ENCODE measurements around the gene RYR2. TPM values are rescaled to one million over a fixed set of nuclear protein-coding genes. Genes with fewer than 3 reads are reported as not detected.

RYR2 gene
- polyA plus RNA-seq, 1 experiment = not detected

- DNase-seq (ENCODE audit: low read depth) = no peak
- no peaks in the 10 kb centered on the region for H3K27me3 ChIP-seq (ENCODE audit: control insufficient read depth, insufficient read depth, low read length)
- no peak for TF ChIP-seq CTCF (IDR thresholded peaks at IDR 0.05; ENCODE audit: insufficient read depth, low read depth, low read length)
- no peaks in the 10 kb centered on the region for H3K36me3 ChIP-seq (ENCODE audit: control insufficient read depth, insufficient read depth, low read length)
- H3K4me3 ChIP-seq (ENCODE audit: low read depth, low read length) = no peak overlapping the region
- CTCF ChIA-PET = no interaction called here
- POLR2A ChIA-PET = no interaction called here
These were observed 34.7 kb upstream of the RYR2 start for GRCh38 chr1:237007147-237007881.

GRCh38 chr1:237009611-237010010 is 32.4 kb upstream of the RYR2 start:
- no peak for DNase-seq (ENCODE audit: low read depth)
- CTCF ChIA-PET = no interaction called here
- POLR2A ChIA-PET = no interaction called here

GRCh38 chr1:237011432-237011831 is 30.6 kb upstream of the RYR2 start:
- DNase-seq (ENCODE audit: low read depth) = no peak
- no peak overlapping the region for H3K4me3 ChIP-seq (ENCODE audit: low read depth, low read length)
- H3K27me3 ChIP-seq (ENCODE audit: control insufficient read depth, insufficient read depth, low read length) = no peaks in the 10 kb centered on the region
- ChIA-PET CTCF (no interaction called here), POLR2A (no interaction called here)
- no peak for TF ChIP-seq CTCF (IDR thresholded peaks at IDR 0.05; ENCODE audit: insufficient read depth, low read depth, low read length)
- H3K36me3 ChIP-seq (ENCODE audit: control insufficient read depth, insufficient read depth, low read length) = no peaks in the 10 kb centered on the region

More at GRCh38 chr1:237009611-237010010, 32.4 kb upstream of the RYR2 start:
- H3K4me3 ChIP-seq (ENCODE audit: low read depth, low read length) = no peak overlapping the region
- TF ChIP-seq CTCF (IDR thresholded peaks at IDR 0.05; ENCODE audit: insufficient read depth, low read depth, low read length) = no peak
- no peaks in the 10 kb centered on the region for H3K36me3 ChIP-seq (ENCODE audit: control insufficient read depth, insufficient read depth, low read length)
- no peaks in the 10 kb centered on the region for H3K27me3 ChIP-seq (ENCODE audit: control insufficient read depth, insufficient read depth, low read length)

GRCh38 chr1:237012361-237012760 is 29.6 kb upstream of the RYR2 start:
- TF ChIP-seq CTCF (IDR thresholded peaks at IDR 0.05; ENCODE audit: insufficient read depth, low read depth, low read length) = no peak
- Histone ChIP-seq H3K27me3 (ENCODE audit: control insufficient read depth, insufficient read depth, low read length) (no peaks in the 10 kb centered on the region), H3K4me3 (ENCODE audit: low read depth, low read length) (no peak overlapping the region), H3K36me3 (ENCODE audit: control insufficient read depth, insufficient read depth, low read length) (no peaks in the 10 kb centered on the region)
- DNase-seq (ENCODE audit: low read depth) = no peak
- ChIA-PET POLR2A (no interaction called here), CTCF (no interaction called here)

- H3K27me3 ChIP-seq (ENCODE audit: control insufficient read depth, insufficient read depth, low read length) = no peaks in the 10 kb centered on the region
- ChIA-PET POLR2A (no interaction called here), CTCF (no interaction called here)
- no peaks in the 10 kb centered on the region for H3K36me3 ChIP-seq (ENCODE audit: control insufficient read depth, insufficient read depth, low read length)
- no peak for TF ChIP-seq CTCF (IDR thresholded peaks at IDR 0.05; ENCODE audit: insufficient read depth, low read depth, low read length)
- no peak for DNase-seq (ENCODE audit: low read depth)
- H3K4me3 ChIP-seq (ENCODE audit: low read depth, low read length) = no peak overlapping the region
These were observed 29.1 kb upstream of the RYR2 start for GRCh38 chr1:237012788-237013383.

Data from BJ (cell line).